Erythroblast (primary cell): ENCODE measurements around the gene KCTD10.

ENCODE experiments used
- GATA1 ChIP-seq: IDR thresholded peaks from 2 replicates; pipeline ENCODE4 v1.6.1; 2011; ENCODE audit warnings: low read depth, mild to moderate bottlenecking, control low read depth, low read length, moderate library complexity
- POLR2A ChIP-seq: IDR thresholded peaks from 2 replicates; pipeline ENCODE4 v1.6.1; 2011; ENCODE audit warnings: mild to moderate bottlenecking, low read length

DNA sequence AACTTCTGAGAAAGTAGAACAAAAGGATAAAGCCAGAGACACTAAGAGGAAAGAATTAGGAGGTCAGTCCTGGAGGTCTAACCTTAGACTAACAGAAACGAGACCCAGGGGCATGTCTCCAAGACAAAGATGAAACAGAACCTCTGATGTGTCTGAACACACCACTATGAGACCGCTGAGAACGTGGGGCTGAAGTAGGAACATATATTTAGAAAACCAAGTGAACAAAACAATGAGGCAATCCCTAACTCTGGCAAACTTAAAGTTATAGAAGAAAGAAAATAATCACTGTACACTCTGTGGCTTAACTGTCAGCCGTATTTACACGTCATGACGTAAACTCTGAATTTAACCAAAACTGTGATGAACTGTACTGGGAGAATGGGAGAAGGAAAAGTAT, 17.9 kb downstream of the KCTD10 start:
- no peak for TF ChIP-seq POLR2A
- no peak for TF ChIP-seq GATA1
